GM21390 (cell line): ENCODE results near the gene GPR32.
"Not testable (repeated sequence)": the region's sequence is repeated elsewhere in the genome, so short reads cannot be mapped to it uniquely, and the experiment has no call there.

ENCODE experiments used
- ATAC-seq: cut with Tn5 transposase; IDR thresholded peaks from one replicate; pipeline ENCODE4 v1.9.1; 2021; ENCODE audit not compliant: unreplicated experiment

Gene GPR32, protein sequence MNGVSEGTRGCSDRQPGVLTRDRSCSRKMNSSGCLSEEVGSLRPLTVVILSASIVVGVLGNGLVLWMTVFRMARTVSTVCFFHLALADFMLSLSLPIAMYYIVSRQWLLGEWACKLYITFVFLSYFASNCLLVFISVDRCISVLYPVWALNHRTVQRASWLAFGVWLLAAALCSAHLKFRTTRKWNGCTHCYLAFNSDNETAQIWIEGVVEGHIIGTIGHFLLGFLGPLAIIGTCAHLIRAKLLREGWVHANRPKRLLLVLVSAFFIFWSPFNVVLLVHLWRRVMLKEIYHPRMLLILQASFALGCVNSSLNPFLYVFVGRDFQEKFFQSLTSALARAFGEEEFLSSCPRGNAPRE

DNA sequence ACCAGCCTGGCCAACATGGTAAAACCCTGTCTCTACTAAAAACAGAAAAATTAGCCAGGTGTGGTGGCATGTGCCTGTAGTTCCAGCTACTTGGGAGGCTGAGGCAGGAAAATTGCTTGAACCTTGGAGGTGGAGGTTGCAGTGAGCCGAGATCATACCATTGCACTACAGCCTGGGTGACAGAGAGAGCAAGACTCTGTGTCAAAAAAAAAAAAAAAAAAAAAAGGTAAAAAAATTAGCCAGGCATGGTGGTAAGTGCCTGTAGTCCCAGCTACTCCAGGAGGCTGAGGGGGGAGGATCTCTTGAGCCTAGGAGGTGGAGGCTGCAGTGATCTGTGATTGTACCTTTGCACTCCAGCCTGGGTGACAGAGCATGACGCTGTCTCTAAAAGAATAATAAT is at the start of gene GPR32:
Gene GPR32 (plus strand): TSS at position 301 of the 400 bp plus-strand sequence. CDS start 137 bp downstream, outside the sequence.
- not testable (repeated sequence) for ATAC-seq

DNA sequence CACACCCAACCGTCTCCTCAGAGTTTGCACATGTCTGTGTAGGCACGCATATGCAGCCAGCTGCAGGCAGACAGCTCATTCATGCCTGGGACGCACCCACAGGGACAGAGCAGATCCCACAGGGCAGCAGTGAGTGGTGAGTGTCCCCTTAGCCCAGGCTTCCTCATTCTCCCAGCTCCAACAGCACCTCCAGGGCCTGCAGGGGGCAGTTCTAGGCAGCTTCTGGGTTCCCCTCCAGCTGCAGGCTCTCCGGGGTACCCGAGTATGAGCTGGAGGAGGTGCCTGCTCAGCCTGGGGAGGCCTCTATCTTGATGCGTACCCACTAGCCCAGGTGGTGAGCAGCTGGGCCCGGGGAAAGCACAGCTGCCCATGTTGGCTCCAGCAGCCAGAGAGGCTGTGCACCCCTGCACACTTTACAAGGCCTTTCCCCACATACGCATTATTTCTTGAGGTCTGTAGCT is 49.3 kb upstream of the GPR32 start:
- no peak for ATAC-seq

DNA sequence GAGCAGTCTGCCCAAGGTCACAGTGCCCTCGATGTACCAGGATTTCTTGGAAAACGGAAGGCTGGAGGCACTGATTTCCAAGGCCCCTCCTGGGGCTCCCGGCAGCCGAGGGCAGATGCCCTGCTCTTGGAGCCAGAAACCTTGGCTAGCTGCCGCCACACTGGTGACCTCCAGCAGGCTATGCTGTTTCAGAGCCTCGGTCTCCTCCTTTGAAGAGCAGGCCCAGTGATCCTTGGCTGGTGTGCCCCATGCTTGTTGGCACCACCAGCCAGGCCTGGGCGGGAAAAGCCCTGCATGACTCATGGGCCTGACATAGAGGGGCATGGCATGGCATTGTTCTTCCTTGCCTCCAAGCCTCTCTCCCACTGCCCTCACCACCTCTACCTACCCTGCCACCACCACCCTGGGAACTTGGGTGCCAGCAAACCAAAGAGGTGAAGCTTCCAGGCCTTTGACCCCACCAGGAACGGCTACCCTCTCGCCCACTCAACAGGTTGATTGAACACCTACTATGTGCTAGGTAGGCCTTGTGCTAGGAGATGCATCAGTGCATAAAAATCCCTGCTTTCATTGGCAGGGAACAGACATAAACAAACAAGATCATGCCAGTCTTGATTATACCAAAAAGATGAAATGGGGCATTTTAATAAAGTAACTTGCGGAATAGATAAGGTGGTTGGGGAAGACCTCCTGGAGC is 48.7 kb upstream of the GPR32 start:
- ATAC-seq, result no peak

DNA sequence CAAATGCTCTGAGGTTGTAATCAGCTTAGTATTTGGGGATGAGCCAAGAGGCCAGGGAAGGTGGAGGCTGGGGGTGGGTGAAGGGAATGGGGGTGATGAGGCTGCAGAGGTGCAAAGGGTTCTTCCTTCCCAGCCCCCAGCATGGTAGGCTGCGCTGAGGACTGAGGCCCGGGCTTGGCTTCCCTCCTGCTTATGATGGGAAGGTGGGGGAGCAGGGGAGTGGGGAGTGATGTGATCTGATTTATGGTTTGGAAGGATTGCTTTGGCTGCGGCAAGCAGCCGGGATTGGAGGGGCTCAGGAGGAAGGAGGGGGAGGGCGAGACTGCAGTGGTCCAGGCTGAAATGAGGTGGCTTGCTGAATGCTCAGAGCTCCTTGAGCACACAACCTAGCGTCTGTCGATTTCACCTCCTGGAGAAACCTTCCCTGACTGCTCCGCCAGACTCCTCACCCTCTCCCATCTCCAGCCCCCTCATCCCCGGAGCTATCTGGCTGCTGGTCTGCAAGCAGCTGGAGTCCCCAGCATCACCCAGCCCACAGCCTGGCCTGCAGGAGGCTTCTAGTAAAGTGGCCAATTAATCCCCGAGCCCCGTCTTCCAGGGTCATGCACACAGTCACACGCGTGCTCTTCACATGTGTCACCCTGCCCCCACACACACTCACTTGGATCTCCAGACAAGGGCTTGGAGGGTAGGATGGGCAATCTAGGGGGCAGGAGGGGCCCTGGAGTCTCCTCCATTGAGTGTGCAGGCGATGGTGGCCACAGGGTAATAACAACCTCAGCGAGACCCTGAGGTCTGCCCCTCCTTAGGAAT is 47.9 kb upstream of the GPR32 start:
- ATAC-seq, result no peak

DNA sequence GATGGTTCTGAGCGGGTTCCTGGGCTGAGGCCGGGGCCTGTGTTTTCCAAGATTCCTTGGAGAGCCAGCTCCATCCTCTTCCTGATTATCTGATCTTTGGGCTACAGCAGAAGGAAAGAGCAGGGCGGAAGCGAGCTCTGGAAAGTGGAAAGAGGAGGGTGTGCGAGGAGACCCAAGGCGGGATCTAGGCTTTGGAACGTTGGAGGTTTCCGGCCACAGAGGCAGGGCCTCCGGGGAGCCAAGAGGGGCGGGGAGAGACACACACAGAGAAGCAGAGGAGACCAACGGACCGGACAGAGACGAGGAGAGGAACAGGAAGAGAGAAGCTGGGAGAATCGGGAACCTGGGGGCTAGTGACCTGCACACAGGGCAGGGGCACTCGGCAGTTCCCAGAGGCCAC is 47.2 kb upstream of the GPR32 start, which contains the start of gene CLEC11A:
Gene CLEC11A (plus strand): TSS at position 296 of the 400 bp plus-strand sequence. CDS start 162 bp downstream, outside the sequence.
- ATAC-seq, result no peak

DNA sequence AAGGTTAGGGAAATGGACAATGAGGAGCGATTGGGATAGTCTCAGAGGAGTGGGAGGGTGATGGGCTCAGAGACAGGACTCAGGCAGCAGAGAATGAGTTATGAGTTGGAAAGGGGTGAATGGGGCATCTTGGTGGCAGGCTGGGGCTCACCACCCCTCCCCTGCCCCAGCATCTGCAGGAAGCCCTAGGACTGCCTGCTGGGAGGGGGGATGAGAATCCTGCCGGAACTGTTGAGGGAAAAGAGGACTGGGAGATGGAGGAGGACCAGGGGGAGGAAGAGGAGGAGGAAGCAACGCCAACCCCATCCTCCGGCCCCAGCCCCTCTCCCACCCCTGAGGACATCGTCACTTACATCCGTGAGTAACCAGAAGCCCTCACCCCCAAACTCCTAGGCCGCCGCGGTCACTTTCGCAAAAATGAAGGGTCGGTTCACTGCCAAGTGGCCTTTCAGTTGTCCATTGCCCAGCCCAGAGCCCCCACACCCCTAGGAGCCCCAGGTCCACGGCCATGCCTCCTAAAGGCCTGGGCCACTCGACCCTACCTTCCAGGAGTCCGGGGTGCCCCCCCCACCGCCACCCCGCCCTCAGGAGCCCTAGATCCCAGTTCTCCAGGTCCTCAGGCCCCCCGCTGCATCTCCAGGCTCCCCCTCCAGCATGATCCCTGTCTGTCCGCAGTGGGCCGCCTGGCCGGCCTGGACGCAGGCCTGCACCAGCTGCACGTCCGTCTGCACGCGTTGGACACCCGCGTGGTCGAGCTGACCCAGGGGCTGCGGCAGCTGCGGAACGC is 46.3 kb upstream of the GPR32 start:
- ATAC-seq, result no peak

DNA sequence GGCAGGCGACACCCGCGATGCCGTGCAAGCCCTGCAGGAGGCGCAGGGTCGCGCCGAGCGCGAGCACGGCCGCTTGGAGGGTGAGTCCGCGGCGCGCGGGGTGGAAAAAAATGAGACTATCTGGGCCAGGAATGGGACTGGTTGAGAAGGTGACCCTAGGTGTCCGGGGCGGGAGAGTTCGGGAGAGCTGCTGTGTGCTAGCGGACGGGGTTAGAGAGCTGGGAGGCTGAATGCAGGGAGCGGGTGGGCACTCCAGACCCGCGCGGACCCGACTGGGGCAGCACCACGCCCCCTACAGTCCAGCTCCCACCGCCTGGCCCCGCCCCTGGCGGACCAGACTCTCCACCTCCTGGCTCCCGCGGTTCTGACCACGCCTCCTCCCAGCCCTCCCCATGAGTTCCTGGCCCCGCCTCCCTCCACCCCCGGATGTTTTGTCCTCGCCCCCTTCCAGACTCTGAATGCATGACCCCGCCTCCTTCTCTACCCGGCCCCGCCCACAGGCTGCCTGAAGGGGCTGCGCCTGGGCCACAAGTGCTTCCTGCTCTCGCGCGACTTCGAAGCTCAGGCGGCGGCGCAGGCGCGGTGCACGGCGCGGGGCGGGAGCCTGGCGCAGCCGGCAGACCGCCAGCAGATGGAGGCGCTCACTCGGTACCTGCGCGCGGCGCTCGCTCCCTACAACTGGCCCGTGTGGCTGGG is 45.6 kb upstream of the GPR32 start:
- ATAC-seq, result peak; percentile 82

DNA sequence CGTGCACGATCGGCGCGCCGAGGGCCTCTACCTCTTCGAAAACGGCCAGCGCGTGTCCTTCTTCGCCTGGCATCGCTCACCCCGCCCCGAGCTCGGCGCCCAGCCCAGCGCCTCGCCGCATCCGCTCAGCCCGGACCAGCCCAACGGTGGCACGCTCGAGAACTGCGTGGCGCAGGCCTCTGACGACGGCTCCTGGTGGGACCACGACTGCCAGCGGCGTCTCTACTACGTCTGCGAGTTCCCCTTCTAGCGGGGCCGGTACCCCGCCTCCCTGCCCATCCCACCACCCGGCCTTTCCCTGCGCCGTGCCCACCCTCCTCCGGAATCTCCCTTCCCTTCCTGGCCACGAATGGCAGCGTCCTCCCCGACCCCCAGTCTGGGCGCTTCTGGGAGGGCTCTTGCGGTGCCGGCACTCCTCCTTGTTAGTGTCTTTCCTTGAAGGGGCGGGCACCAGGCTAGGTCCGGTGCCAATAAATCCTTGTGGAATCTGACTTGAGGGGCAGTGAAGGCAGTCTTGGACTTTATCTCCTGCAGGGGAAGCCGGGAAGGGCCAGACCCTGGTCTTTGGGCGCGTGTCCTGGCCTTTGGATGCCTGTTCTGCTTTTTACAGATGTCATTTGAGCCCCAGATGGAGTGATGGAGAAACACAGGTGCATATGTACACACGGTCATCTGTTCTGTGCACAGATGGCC is 44.9 kb upstream of the GPR32 start:
- ATAC-seq, result peak; percentile 30

DNA sequence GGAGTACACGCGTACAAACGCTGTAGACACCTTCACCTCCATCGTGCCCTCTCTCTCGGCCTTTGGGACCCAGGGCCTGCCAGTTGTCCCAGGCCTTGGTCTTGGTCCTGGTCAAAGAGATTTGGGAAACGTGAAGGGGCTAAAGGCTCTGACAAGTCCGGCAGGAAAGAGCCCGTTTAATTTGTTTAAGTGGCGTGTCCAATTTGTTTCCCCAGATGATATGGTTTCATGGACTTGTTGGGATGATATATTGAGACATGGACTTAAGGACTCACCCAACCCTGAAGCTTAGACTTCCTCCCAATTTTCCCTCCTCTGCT is 44.4 kb upstream of the GPR32 start:
- ATAC-seq, result no peak

DNA sequence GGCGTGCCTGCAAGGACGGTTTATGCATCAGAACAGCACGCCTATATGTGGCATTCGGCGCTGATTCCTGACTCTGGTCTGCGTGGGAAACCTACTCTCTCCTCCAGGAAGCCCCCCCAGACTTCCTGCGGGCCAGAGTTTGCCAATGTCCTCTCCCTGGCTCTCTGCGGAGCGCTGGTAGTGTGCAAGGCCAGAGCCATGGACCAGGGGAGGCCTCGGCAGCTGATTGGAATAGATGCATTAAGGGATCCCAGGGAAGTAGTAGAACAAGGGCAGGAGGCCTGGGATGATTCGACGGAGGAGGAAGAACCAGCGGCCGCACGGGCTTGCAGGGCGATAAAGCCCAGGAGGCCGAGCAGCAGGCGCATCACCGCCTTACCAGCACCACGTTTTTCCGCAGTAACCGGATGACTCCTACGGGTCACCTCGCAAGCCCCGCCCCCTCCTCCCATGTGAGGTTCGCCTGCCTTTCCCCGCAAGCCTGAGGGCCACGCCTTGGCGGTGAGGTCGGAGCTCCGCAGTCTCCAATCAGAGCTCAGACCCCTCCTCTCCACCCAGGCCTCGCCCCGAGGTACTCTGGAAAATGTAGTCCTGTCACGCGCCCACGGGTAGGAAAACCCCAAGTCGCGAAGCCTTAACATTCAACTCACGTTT is 42.1 kb upstream of the GPR32 start:
- ATAC-seq, result no peak

DNA sequence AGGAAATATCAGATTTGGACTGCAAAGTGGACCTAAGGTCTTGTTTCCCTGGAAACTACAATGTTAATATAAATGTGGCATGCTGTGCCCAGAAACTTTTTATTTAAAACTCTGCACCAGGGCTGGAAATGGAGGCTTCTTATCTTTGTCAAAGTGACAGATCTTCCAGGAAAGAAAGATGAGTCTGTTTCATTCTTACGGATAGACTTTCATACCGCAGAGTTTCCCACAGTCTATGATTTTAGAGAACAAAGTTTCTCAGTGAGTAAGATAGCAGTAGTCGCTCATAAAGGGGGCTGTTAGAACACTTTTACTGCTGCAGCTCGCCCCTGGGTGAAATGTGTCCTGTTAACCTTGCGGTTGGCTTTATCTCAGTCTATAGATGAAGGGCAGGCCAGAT is 40.4 kb upstream of the GPR32 start:
- no peak for ATAC-seq

DNA sequence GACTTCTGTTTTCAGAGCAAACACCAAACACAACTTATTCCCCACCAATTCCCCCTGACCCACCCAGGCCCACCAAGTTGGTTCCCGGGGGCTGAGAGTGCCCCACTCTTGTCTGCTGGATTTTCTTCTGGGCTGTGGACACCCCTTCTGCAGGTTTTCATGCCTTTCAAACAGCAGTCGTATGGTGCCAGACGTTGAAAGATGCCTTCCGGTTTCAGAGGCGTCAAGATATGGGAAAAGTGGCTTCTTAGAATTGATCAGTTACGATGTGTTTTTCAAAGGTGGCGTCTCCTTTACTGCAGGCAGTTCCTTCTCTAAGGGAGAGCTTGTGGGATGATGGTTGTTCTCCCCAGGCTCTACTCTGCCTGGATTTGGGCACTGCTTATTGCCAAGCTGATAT is 34.4 kb upstream of the GPR32 start:
- no peak for ATAC-seq

DNA sequence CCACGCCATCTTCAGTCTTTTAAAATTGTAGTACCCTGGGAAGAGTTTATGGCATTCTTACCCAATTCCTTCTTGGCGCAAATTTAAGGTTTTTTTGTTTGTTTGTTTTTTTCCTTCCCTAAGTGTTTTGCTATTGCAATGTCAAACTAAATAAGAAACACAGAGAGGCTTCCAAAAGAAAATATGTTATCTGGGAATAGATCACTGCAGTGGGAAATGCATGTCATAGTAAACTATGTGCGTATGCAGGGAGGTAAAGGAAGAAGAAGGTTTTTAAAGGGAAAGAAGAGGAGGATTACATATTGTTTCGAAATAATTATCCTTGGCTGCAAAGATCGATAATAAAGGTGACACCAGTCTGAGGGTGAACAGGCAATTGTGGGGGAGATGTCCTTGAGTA is 33.9 kb upstream of the GPR32 start:
- no peak for ATAC-seq

DNA sequence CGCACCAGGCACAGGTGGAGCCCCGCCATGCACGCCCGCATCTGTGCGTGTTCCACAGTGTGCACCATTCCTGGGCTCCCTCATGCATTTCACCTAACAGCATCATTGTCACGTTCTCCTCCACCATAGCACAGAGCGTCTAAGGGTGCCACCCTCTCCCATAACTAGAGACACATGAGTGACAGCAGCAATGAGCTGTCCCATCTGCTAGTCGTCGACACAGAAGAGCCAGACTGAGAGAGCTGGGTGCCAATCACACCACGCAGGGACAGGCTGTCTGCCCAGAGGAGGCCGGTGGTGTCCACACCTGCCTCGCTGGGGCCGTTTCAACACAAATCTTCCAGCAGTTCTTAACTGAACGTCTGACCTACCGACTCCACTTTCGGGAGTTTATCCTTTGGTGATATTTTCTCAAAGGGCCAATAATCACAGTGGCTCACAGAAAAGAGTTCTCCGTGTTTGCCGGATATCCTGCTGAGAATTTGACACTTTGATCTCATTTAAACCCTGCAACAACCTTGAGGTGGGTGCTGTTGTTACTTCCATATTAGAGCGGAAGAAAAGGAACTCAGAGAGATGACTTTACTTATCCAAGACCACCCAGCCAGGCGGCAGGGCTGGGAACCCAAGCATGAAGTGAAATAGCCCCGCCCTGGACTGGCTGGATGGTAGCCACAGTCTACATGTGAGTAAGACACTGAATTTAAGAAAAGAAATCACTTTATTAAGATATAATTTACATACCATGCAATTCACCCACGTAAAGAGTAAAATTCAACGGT is 30.9 kb upstream of the GPR32 start:
- ATAC-seq, result no peak

DNA sequence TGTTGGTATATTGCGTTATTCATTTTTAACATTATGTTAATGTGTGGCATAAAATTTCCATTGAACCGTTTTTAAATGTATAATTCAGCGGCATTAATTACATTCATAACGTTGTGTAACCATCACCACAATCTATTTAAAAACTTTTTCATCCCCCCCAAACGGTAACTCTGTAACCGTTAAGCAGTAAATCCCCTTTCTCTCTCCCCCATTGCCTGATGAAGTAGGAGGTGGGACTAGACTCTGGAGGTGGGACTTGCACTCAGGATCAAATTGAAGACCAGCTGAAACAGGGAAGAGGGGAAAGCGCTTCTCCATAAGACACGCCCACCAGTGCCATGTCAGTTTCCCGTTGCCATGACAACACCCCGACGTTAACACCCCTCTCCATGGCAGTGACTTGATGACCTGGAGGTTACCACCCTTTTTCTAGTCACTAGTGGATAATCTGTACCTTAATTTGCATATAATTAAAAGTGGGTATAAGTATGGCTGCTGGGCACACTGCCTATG is 30.3 kb upstream of the GPR32 start:
- ATAC-seq, result no peak

DNA sequence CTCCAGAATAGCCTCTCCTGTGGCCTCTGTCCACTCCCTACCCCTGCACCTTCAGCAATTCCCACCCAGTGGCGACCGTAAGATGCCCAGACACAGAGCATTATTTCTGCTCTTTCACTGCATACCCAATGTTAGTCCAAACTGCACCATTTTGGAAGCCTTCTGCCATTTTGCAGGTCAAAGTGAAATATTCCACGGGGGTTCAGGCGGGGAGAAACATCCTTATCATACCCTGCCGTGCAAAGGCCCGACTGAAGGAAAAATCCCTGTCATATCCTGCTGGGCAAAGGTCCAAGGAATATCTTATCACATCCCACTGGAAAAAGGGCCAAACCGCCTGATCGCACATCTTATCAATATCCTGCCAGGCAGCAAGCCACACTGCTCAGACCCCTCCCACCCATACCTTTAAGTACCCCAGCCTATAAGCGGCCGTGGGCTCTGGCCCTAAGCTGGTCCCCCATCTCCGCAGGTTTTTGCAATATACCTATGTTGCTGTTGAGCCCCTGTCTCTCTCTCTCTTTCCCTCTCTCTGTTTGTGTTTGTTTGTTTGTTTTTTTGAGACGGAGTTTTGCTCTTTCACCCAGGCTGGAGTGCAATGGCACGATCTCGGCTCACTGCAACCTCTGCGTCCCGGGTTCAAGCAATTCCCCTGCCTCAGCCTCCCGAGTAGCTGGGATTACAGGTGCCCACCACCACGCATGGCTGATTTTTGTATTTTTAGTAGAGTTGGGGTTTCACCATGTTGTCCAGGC is 28.9 kb upstream of the GPR32 start:
- no peak for ATAC-seq

DNA sequence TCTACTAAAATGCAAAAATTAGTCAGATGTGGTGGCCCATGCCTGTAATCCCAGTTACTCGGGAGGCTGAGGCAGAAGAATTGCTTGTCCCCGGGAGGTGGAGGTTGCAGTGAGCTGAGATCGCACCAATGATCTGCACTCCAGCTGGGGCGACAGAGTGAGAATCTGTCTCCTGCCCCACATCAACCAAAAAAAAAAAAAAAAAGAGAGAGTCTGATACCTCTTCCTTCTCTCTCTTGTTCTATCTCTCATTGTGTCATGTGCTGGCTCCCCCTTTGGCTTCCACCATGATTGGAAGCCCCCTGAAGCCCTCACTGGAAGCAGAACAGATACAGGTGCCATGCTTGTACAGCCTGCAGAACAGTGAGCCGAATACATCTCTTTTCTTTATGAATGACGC is 26.7 kb upstream of the GPR32 start:
- no peak for ATAC-seq
